ENCODE results near the gene DAPK3.
"Not testable (repeated sequence)": the region's sequence is repeated elsewhere in the genome, so short reads cannot be mapped to it uniquely, and the experiment has no call there.

The DAPK3 gene

GRCh38 chr19:3970808-3971598 lies at the start of gene DAPK3:
DAPK3 (minus strand) TSS chr19:3971099; CDS start chr19:3969735, 1,364 bp downstream.
- peak; percentile 92 to 99 for DNase-seq

GRCh38 chr19:4019578-4019977 lies 48.7 kb upstream of the DAPK3 start:
- DNase-seq = no peak

GRCh38 chr19:4018775-4019504 lies 48.0 kb upstream of the DAPK3 start:
- DNase-seq = no peak

GRCh38 chr19:4018140-4018613 lies 47.3 kb upstream of the DAPK3 start:
- DNase-seq = no peak

GRCh38 chr19:4016903-4017638 lies 46.2 kb upstream of the DAPK3 start:
- no peak for DNase-seq

GRCh38 chr19:4016486-4016885 lies 45.6 kb upstream of the DAPK3 start:
- DNase-seq = no peak

GRCh38 chr19:4015705-4016402 lies 45.0 kb upstream of the DAPK3 start:
- DNase-seq = no peak

- no peak for DNase-seq
Measured at GRCh38 chr19:4014541-4015491, 43.9 kb upstream of the DAPK3 start.

- DNase-seq = no peak
Measured at GRCh38 chr19:4013886-4014540, 43.1 kb upstream of the DAPK3 start.

- DNase-seq = no peak
Measured at GRCh38 chr19:4012975-4013634, 42.2 kb upstream of the DAPK3 start.

GRCh38 chr19:4012092-4012974 lies 41.4 kb upstream of the DAPK3 start:
- no peak for DNase-seq

- not testable (repeated sequence) for DNase-seq
Measured at GRCh38 chr19:4011430-4011829, 40.5 kb upstream of the DAPK3 start.

- no peak for DNase-seq
Measured at GRCh38 chr19:4010808-4011110, 39.9 kb upstream of the DAPK3 start.

- DNase-seq = peak in 1 of 2 experiments; percentile 24
Measured at GRCh38 chr19:4009990-4010807, 39.3 kb upstream of the DAPK3 start.

GRCh38 chr19:4007836-4008539 lies 37.1 kb upstream of the DAPK3 start:
- DNase-seq = peak in 1 of 2 experiments; percentile 19

GRCh38 chr19:4007021-4007835 lies 36.3 kb upstream of the DAPK3 start, which contains the start of gene PIAS4:
PIAS4 (plus strand) TSS chr19:4007736; CDS start chr19:4007761, 25 bp downstream.
- DNase-seq = peak; percentile 91 to 98

- not testable (repeated sequence) for DNase-seq
Measured at GRCh38 chr19:4005436-4005835, 34.5 kb upstream of the DAPK3 start.
